HG02759 (cell line): ENCODE results near the gene KCNE1.

Experiments used
- ATAC-seq: cut with Tn5 transposase; IDR thresholded peaks from one replicate; pipeline ENCODE4 v1.9.1; 2021; ENCODE audit warnings: mild to moderate bottlenecking, moderate library complexity; ENCODE audit not compliant: unreplicated experiment

Gene KCNE1

GRCh38 chr21:34536311-34536710 lies 24.3 kb upstream of the KCNE1 start:
- no peak for ATAC-seq

GRCh38 chr21:34535886-34536285 lies 23.9 kb upstream of the KCNE1 start:
- ATAC-seq: no peak

GRCh38 chr21:34534522-34534921 lies 22.5 kb upstream of the KCNE1 start:
- no peak for ATAC-seq

GRCh38 chr21:34533938-34534337 lies 21.9 kb upstream of the KCNE1 start:
- ATAC-seq: no peak

- no peak for ATAC-seq
These were observed 19.4 kb upstream of the KCNE1 start for GRCh38 chr21:34531399-34531798.

- no peak for ATAC-seq
These were observed 18.3 kb upstream of the KCNE1 start for GRCh38 chr21:34530261-34530660.

GRCh38 chr21:34528131-34528561 lies 16.1 kb upstream of the KCNE1 start:
- no peak for ATAC-seq

- ATAC-seq: peak; percentile 53
These were observed 14.7 kb upstream of the KCNE1 start for GRCh38 chr21:34526618-34527290.

GRCh38 chr21:34526241-34526617 lies 14.2 kb upstream of the KCNE1 start:
- ATAC-seq: no peak

- no peak for ATAC-seq
These were observed 12.9 kb upstream of the KCNE1 start for GRCh38 chr21:34524646-34525601.

GRCh38 chr21:34523019-34523555 lies 11.1 kb upstream of the KCNE1 start:
- no peak for ATAC-seq

- ATAC-seq: no peak
These were observed 10.3 kb upstream of the KCNE1 start for GRCh38 chr21:34522284-34522683.

- no peak for ATAC-seq
These were observed 9.6 kb upstream of the KCNE1 start for GRCh38 chr21:34521561-34521960.

- no peak for ATAC-seq
These were observed 8.9 kb upstream of the KCNE1 start for GRCh38 chr21:34520764-34521508.

- ATAC-seq: no peak
These were observed 8.3 kb upstream of the KCNE1 start for GRCh38 chr21:34520281-34520680.

- ATAC-seq: no peak
These were observed 7.7 kb upstream of the KCNE1 start for GRCh38 chr21:34519694-34520093.

GRCh38 chr21:34519016-34519415 lies 7.0 kb upstream of the KCNE1 start:
- ATAC-seq: no peak

- no peak for ATAC-seq
These were observed 6.3 kb upstream of the KCNE1 start for GRCh38 chr21:34518301-34518700.

- ATAC-seq: no peak
These were observed 5.7 kb upstream of the KCNE1 start for GRCh38 chr21:34517491-34518245.

GRCh38 chr21:34517039-34517438 lies 5.0 kb upstream of the KCNE1 start:
- no peak for ATAC-seq
